ENCODE data around the gene LEPROT. TPM values are rescaled to one million over a fixed set of nuclear protein-coding genes. Genes with fewer than 3 reads are reported as not detected.

Gene LEPROT
- total and polyA plus RNA-seq, 10 of the 15 experiments (the other 5 are each of a cell fraction or from before 2014, with no cell fraction given): 14.9 to 38.1 (median 17.4) TPM

DNA sequence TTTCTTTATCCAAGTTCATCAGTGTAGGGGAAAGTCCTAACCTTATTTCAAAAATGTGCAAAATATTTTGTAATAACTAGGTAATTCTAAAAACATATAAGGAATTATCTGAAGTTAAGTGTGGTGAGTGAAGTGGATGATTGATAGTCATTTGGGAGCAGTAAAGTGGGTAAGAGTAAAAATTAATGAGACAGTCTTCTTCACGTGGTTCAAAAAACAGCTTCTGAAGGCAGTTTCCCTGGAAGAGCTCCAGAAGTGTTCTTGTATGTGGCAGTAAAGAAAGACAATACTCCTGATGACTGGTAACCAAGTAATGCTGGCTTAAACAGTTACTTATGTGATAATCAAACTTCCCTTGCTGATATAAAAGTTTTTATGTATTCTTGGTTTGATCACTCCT lies 50.3 kb downstream of the LEPROT start:
- intact Hi-C loops (cut with micrococcal nuclease; ENCODE audit: unreplicated experiment) (no loop called here), in situ Hi-C loops (cut with MboI) (no loop called here)
- H3K27ac ChIP-seq (ENCODE audit: control insufficient read depth, insufficient read depth): no peak overlapping the region
- no peaks in the 10 kb centered on the region for H3K79me2 ChIP-seq (ENCODE audit: control insufficient read depth, insufficient read depth, low read length)
- TF ChIP-seq ATF7 (IDR thresholded peaks at IDR 0.05; ENCODE audit: low read depth): no peak
- TF ChIP-seq ESRRA (IDR thresholded peaks at IDR 0.05; ENCODE audit: low read length): no peak
- TF ChIP-seq, protein P1, sequence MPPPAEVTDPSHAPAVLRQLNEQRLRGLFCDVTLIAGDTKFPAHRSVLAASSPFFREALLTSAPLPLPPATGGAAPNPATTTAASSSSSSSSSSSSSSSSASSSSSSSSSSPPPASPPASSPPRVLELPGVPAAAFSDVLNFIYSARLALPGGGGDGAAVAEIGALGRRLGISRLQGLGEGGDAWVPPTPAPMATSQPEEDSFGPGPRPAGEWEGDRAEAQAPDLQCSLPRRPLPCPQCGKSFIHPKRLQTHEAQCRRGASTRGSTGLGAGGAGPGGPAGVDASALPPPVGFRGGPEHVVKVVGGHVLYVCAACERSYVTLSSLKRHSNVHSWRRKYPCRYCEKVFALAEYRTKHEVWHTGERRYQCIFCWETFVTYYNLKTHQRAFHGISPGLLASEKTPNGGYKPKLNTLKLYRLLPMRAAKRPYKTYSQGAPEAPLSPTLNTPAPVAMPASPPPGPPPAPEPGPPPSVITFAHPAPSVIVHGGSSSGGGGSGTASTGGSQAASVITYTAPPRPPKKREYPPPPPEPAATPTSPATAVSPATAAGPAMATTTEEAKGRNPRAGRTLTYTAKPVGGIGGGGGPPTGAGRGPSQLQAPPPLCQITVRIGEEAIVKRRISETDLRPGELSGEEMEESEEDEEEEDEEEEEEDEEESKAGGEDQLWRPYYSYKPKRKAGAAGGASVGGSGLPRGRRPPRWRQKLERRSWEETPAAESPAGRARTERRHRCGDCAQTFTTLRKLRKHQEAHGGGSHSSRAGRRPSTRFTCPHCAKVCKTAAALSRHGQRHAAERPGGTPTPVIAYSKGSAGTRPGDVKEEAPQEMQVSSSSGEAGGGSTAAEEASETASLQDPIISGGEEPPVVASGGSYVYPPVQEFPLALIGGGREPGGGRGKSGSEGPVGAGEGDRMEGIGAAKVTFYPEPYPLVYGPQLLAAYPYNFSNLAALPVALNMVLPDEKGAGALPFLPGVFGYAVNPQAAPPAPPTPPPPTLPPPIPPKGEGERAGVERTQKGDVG (CRISPR knock-in tag; IDR thresholded peaks at IDR 0.05): no peak
- no peak for TF ChIP-seq MYC (IDR thresholded peaks at IDR 0.05; ENCODE audit: insufficient read depth, insufficient read length, insufficient replicate concordance, low read length, severe bottlenecking)
- TF ChIP-seq SMAD1 (IDR thresholded peaks at IDR 0.05; ENCODE audit: low read depth, partially characterized antibody): no peak
- TF ChIP-seq BACH1 (IDR thresholded peaks at IDR 0.05; ENCODE audit: borderline replicate concordance): no peak
- TF ChIP-seq RFX5 (IDR thresholded peaks at IDR 0.05; ENCODE audit: low read depth, low read length): no peak
- TF ChIP-seq SP1 (IDR thresholded peaks at IDR 0.05; ENCODE audit: low read depth, low read length): no peak
- TF ChIP-seq, protein P2, sequence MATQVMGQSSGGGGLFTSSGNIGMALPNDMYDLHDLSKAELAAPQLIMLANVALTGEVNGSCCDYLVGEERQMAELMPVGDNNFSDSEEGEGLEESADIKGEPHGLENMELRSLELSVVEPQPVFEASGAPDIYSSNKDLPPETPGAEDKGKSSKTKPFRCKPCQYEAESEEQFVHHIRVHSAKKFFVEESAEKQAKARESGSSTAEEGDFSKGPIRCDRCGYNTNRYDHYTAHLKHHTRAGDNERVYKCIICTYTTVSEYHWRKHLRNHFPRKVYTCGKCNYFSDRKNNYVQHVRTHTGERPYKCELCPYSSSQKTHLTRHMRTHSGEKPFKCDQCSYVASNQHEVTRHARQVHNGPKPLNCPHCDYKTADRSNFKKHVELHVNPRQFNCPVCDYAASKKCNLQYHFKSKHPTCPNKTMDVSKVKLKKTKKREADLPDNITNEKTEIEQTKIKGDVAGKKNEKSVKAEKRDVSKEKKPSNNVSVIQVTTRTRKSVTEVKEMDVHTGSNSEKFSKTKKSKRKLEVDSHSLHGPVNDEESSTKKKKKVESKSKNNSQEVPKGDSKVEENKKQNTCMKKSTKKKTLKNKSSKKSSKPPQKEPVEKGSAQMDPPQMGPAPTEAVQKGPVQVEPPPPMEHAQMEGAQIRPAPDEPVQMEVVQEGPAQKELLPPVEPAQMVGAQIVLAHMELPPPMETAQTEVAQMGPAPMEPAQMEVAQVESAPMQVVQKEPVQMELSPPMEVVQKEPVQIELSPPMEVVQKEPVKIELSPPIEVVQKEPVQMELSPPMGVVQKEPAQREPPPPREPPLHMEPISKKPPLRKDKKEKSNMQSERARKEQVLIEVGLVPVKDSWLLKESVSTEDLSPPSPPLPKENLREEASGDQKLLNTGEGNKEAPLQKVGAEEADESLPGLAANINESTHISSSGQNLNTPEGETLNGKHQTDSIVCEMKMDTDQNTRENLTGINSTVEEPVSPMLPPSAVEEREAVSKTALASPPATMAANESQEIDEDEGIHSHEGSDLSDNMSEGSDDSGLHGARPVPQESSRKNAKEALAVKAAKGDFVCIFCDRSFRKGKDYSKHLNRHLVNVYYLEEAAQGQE (IDR thresholded peaks at IDR 0.05; ENCODE audit: low read depth, low read length): no peak
- TF ChIP-seq EED (IDR thresholded peaks at IDR 0.05; ENCODE audit: low read depth): no peak
- no peak for TF ChIP-seq ZNF207 (IDR thresholded peaks at IDR 0.05; ENCODE audit: borderline replicate concordance)
- TF ChIP-seq SMAD5 (IDR thresholded peaks at IDR 0.05; ENCODE audit: low read depth): no peak
- TF ChIP-seq SREBF1 (IDR thresholded peaks at IDR 0.05; ENCODE audit: low read length): no peak
- TF ChIP-seq, protein P3, sequence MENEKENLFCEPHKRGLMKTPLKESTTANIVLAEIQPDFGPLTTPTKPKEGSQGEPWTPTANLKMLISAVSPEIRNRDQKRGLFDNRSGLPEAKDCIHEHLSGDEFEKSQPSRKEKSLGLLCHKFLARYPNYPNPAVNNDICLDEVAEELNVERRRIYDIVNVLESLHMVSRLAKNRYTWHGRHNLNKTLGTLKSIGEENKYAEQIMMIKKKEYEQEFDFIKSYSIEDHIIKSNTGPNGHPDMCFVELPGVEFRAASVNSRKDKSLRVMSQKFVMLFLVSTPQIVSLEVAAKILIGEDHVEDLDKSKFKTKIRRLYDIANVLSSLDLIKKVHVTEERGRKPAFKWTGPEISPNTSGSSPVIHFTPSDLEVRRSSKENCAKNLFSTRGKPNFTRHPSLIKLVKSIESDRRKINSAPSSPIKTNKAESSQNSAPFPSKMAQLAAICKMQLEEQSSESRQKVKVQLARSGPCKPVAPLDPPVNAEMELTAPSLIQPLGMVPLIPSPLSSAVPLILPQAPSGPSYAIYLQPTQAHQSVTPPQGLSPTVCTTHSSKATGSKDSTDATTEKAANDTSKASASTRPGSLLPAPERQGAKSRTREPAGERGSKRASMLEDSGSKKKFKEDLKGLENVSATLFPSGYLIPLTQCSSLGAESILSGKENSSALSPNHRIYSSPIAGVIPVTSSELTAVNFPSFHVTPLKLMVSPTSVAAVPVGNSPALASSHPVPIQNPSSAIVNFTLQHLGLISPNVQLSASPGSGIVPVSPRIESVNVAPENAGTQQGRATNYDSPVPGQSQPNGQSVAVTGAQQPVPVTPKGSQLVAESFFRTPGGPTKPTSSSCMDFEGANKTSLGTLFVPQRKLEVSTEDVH (IDR thresholded peaks at IDR 0.05; ENCODE audit: low read depth, partially characterized antibody): no peak
- no peak for ATAC-seq
- no peaks in the 10 kb centered on the region for H3K4me1 ChIP-seq (ENCODE audit: control insufficient read depth, insufficient read depth, low read length)
- no peaks in the 10 kb centered on the region for H3K27me3 ChIP-seq (replicated peaks in 1 of 2; ENCODE audit: control insufficient read depth in 2 of 2, insufficient read depth in 2 of 2, low read length in 1 of 2)
- H3K9ac ChIP-seq (ENCODE audit: control insufficient read depth, insufficient read depth, low read length): no peak overlapping the region
- ChIA-PET SMC1A (ENCODE audit: uncharacterized antibody, unreplicated experiment) (no interaction called here), RAD21 (ENCODE audit: unreplicated experiment) (no interaction called here), CTCF (interaction anchor here (0.7 to 4.5 kb wide), 2 partner anchors 9 to 12 kb away, joined by 3 to 18 read pairs; no protein-coding TSS in a partner anchor), POLR2A (no interaction called here)
- H4K20me1 ChIP-seq (ENCODE audit: control insufficient read depth, insufficient read depth): no peaks in the 10 kb centered on the region
- no peaks in the 10 kb centered on the region for H3K9me3 ChIP-seq (replicated peaks; ENCODE audit: control insufficient read depth, insufficient read depth, low read length)
- H3K36me3 ChIP-seq (ENCODE audit: control insufficient read depth in 2 of 2, insufficient read depth in 2 of 2, low read length in 1 of 2): no peaks in the 10 kb centered on the region
- no peak overlapping the region for H3K4me3 ChIP-seq
- H3K4me2 ChIP-seq (ENCODE audit: control insufficient read depth, insufficient read depth): no peak overlapping the region
- BruUV-seq (replicated peaks): no TSS peak
- no peak for DNase-seq (ENCODE audit: low read depth, low spot score)
- 0% methylated on average over 1 of the region's 1 CpG for WGBS (ENCODE audit: insufficient coverage, insufficient replicate concordance, low lambda C conversion rate, missing lambda C conversion rate)
- no peak for FAIRE-seq
- no peak overlapping the region for H2AFZ ChIP-seq (ENCODE audit: control insufficient read depth, low read depth, low read length)
